D341Med (cell line): Measurements from ENCODE around the gene TCF12.

Experiments used
- DNase-seq: peaks from one replicate; pipeline ENCODE4 v3.0.0; 2012; ENCODE audit warnings: low spot score

TCF12 gene

DNA sequence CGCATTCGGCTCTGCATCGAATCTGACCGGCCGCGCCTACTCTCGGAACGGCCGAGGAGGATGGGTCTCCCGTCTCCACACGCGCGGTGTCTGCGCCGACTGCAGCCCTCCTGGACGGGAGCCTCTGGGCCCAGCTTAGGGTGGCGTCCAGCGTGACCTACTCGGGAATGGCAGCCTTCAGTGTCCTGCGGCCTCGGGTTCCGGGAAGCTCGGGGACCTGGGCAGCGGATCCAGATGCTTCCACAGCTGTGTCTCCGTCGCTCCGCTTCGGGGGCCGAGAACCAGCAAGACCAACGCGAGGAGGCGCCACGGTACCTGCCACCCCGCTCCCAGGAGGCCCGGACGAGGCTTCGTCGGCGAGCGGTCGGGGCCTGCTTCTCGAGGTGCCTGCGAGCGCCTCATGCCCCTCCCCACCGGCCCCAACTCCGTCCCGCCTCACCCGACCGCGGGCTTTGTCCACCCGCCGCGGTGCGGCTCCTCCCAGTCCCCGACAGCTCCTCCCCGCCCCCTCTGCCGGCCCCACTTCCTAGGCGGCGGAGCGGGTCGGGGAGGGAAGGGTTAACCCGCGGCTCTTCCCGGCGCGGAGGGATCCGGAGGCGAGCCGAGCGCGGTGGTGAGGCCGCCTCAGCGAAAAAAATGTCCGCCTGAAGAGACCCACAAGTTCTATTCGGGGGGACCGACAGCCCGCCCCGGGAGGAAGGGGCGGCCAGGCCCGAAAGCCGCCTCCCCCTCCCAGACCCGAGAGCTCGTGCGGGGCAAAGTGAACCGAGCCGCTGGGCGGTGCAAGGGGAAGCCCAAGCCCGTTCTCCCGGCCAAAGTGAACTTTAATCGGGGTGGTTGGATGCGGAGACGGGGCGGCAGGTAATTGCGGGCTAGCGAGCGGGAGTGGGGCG lies at the start of gene TCF12:
Gene TCF12 (plus strand): TSS at position 599 of the 893 bp plus-strand sequence. CDS start 1,270 bp downstream, outside the sequence.
- peak; percentile 93 for DNase-seq

DNA sequence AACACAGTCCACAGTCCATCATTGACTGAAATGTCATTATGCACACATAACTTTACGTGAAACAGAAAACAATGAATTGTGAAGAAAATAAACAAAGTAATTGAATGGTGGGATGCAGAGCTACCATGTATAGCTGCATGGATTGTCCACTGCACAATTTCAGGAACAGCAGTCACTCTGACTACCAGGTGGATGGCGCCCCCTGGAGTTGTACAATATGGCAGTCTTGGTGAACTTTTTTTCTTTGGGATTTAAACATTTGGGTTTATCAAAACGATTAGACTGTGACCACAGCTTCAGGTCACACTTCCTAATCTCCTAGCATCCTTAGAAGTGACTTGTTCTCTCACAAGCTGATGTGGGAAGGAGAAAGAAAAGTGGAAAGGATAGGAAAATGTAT lies 48.9 kb upstream of the TCF12 start:
- DNase-seq = peak; percentile 44

DNA sequence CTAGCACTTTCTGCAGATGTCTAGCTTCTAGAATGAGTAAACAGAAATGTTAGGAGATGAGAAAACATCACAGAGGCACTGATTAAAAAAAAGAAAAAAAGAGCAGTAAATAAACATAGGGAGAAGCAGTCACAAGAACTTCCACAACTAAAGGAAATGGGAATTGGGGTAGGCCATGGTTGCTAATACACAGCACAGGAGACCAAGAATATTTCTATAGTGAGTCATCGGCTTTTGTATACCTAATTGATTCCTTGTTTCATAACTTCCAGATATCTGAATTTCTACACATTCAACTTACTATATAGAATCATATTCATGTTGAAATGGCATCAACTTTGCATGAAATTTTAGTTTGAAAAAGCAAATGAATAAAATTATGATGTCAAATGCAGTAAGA lies 47.3 kb upstream of the TCF12 start:
- DNase-seq = no peak

DNA sequence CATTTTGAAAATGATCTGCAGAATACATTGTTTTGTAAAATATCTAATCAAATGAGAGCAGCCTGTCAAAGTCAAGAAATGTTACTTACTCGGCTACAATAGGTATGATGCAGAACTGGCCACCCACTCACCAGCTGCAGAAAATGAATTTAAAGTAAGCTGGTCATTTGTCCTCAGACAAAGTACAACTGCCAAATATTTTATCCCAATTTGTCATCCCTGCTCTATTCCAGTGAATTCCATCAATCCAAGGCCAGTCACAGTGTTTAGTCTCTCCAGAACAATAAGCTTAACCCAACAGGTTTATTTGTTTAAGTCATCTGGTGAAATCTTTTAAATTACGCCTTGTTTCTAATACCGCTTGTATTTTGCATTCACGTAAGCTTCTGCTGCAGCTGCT lies 46.6 kb upstream of the TCF12 start:
- DNase-seq = no peak

DNA sequence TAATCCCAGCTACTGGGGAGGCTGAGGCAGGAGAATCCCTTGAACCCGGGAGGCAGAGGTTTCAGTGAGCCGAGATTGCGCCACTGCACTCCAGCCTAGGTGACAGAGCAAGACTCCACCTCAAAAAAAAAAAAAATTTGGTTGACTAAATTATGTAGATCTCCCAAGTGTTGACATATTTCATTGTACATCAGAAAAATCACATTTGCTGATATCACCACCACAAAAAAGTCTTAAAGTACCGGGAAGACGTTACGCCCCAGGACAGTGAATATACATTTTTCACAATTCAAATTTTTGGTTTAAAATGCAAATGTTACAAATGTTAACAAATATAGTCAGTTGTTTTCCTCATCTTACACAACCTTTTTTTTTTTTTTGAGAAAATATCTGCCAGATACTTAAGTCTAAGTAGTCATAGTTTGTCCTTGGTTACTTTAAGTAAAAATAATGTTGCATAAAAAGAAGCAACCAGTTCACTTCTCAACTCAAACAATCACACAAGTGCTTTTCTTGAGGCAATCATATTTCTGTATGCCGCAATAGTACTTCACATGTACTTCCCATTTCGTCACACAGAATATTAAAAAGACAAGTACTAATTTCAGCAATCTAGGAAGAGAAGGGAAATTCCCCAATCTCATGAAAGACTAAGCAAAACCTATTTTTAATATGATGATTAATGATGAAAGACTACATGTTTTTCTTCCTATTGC lies 41.0 kb upstream of the TCF12 start:
- no peak for DNase-seq

DNA sequence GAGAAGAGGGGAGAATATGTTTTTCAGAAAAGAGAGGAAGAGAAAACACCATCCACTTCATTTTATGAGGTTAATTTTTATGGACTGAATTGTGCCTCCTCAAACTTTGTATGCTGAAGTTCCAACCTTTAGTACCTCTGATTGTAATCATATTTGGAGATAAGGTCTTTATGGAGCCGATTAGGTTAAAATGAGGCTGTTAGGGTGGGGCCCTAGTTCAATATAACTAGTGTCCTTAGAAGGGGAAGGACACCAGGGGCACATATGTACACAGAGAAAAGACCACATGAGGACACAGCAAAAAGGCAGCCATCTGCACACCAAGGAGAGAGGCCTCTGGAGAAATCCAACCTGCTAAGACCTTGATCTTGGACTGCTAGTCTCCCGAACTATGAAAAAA lies 38.9 kb upstream of the TCF12 start:
- DNase-seq = no peak

DNA sequence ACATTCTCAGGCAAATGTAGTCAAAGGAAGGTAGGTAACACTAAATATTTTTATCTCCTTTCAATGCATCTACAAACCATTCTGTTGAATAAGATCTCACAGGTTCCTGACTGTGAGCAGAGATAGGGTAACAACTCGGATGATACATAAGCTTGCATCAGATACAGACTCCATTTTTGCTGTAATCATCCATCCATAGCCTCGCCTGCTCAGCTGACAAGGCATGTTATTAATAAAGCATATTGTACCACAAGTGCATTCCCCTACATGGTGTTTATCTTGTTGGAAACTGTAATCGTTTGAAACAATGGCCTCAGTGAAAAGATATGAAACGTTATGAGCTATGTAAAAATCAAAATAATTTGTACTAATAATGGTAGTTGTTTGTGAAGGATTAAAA lies 35.4 kb upstream of the TCF12 start:
- DNase-seq = no peak

DNA sequence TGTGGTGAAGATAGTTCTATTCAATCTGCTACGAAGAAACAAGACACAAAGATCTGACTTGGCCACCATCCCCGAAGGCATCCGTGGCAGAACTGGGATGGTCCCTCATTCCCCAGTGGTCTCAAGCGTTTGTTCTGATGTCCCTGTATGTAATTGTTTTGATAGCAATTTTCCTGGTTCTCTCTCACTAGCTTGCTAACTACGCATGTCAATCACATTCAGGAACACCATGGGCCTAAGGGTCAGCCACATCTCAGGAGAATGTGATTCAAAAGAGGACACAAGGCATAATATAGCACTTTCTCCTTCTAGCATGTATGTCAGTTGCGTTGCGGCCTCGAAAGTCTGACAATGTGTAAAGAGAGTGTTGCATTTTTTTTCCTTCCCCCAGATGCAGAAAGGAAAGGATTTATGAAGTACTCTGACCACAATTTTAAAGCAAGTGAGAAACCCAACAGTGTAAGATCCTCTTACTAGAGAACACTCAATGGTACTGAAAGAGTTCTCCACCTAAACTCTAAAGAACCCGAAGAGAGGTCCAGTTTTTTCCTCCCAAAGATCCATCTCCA lies 32.0 kb upstream of the TCF12 start:
- DNase-seq = no peak

DNA sequence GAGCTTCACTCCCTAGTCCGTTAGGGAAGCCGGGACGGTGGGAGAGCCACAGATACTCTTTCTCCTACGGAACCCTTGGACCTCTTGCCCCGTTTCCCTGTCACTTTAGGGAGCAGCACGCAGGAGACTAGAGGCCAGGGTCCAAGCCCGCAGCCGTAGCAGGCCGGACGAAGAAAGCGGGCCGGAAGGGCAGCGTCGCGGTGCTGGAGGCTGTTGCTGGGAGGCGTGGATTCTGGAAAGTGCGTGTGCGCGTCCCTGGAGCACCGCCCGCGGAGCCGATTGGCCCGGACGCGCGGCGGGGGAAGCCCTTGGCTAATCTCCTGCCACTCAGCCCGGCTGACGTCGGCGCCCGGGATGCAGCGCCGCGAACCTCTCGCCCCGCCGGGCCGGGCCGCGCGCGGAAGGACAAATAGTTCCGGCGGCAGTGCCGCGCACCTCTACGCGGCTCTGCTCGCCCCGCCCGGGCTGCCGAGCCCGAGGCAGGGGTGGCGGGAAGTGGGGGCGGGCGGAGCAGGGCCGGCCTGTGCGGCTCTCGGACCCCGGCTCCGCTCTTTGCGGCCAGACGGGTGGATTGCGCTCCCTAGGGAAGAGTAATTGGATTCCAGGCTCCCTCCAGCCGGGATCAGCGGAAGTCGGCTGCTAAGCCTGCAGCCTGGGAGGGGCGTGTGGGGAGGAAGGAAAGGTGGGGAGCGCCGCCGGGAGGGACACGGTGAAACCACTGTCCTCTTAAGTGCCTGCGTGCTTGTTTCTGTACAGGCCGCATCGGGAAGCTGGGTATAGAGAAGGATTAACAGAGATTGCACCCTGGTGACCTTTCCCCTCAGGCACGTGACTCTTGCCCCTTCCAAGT lies 31.3 kb upstream of the TCF12 start:
- peak; percentile 99 for DNase-seq

DNA sequence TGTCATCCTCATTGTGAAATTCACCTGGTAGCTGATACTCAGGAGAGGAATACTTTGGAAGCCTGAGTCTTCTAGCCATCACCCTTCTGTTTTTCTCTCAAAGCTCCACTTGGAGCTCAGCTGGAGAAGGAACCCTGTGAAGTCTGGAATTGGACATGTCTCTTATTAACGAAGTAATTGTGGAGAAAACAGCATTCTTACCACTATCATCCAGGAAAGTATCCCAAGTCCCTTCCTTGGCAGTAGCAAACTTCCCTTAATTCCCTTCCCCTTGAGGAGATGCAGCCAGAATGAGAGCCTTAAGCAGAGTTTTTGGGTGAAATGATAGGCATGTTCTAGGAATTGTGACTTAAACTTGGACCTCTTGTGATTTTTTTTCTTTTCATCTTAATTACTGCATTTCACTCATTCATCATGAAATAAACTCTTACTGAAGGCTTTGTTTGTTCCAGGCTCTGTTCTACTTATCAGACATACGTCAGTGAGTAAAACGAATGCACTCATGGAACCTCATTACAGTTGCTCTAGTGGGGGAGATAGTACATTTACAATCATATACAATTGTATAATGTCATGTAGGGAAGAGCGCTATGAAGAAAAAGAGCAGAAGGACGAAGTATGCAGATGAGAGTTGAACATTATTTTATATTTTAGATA lies 30.5 kb upstream of the TCF12 start:
- DNase-seq = no peak

DNA sequence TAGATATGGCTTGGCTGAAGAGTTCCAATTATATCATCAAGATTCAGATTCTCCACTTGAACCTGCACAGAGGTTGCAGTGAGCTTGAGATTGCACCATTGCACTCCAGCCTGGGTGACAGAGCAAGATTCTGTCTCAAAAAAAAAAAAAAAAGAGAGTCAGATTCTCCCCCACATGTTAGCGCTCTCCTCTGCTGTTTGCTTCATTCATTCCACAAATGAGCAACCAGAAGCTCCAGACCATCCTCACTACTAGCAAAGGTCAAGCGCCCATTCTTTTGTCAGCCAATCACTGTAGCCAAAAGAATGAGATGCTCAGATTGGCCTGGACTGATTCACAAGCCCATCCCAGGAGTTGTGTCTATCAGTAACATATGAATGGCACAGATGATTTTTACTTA lies 28.4 kb upstream of the TCF12 start:
- DNase-seq = no peak

DNA sequence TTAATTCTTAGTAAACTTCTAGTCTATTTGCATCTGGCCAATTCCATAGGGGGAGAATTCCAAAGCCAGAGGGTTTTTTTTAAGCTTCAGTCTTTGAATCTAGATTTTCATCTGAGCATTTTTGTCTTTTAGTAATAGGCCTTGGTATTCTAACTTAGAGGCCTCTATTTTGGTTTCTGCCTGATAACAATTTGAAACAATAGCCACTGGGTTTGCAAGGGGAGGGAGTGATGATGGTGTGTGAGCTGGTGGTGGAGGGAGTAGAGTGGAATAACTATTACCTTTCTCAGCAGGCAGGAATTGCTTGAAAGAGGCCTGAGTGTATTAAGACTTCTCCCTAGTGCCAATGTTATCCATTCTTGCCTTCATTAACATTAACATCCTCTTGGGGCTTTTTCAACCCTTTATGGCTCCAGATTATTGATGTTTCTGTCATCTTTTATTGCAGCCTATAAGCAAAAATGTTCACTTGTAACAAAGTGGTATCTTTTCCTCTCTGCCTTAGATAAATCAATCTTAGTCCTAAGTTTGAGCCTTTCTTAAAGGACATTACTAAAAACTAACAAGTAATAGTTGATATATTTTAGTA lies 26.5 kb upstream of the TCF12 start:
- DNase-seq = no peak

DNA sequence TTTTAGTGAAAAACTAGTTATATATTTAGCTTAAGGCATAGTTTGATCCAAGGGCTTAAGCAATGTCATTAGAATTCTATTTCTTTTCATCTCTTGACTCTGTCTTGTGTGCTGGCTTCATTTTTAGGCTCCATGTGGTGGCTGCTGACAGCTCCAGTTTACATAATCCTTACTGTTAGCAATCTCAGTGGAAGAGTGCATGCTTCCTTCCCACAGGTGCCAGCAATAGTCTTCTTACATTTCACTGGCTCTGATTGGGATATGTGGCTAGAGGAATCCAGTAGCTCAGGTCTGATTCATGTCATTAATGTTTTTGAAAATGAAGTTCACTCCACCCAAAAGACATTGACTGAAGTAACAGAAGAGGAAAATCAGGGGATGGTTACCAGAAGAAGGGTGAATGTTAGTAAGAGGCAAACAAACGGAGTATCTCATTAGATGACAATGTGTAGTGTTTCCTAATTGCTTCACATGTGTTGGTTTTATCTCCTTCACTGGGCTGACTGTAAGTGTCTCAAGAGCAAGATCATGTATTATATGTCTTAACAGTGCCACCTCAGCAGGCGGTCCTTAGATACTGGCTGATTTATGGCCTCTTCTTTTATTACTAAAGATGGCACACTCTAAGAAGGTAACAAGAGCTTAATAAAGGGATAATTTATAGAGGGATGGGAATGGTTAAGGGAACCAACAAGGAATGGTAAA lies 25.6 kb upstream of the TCF12 start:
- DNase-seq = no peak

DNA sequence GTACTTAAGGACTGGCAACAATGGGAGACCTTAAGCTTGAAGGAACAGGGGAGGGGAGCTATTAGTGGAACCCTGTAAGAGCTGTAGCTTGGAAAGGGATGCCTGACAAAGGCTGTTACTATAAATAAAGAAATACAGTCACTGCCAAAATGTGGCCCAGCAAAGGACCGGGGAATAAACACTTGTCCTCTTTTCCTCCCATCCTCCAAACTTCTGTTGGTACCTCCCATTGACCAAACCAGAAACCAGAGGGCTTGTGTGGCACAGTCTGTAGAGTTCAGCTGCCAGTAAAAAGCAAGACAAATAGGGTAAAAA lies 25.1 kb upstream of the TCF12 start:
- DNase-seq = no peak

DNA sequence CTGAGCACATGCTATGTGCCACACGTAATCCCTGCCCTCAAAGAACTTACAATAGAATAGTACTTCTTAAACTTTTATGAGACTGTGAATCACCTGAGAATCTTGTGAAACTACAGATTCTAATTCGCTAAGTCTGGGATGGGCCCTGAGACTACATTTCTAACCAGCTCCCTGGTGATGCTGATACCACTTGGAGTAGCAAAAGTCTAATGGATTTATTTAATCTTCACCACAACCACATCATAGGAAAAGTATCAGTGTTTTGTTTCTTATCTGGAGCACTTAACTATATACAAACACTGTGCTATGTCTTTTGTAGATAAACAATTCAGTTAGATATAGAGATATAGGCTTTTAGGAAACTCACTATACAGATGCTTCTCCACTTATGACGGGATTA lies 23.8 kb upstream of the TCF12 start:
- no peak for DNase-seq

DNA sequence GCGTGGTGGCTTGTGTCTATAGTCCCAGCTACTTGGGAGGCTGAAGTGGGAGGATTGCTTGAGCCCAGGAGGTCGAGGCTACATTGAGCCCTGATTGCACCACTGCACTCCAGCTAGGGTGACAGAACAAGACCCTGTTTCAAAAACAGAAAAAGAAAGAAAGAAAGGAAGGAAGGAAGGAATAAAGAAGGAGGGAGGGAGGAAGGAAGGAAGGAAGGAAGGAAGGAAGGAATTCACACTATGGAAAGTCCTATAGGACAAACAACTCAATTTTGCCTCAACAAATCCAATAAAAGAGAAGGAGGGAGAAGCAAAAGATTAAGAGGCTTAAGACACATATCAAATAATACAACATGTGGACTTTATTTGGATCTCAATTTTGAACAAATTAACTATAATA lies 16.5 kb upstream of the TCF12 start:
- no peak for DNase-seq

DNA sequence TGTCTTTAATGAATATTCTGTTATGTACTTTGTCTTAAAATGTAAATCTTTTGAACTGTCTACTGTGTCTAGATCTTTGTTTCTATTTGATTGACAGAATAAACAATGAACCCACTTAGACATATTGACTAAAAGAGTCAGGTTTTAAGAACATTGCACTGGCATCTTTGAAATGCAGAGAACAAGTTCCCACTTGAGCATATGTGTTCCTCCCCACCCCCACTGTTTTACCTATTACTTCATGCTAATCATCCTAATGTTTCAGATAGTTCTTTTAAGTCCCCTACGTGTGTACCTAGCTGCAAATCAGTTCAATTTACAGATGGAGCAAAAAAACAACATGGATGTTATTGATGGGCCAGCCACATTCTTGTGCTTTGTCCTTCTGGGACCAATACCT lies 11.7 kb upstream of the TCF12 start:
- DNase-seq = no peak

DNA sequence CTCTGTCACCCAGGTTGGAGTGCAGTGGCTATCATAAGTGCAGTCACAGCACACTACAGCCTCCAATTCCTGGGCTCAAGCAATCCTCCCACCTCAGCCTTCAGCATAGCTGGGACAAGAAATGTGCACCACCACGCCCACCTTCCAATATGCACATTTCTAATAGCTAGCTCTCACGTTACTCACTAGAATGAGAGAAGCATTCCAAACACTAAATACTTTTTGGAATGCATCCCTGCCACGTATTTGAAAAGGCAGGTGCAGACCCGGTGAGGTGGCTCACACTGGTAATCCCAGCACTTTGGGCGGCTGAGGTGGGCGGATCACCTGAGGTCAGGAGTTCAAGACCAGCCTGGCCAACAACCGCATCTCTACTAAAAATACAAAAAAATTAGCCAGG lies 7.6 kb upstream of the TCF12 start:
- DNase-seq = no peak

DNA sequence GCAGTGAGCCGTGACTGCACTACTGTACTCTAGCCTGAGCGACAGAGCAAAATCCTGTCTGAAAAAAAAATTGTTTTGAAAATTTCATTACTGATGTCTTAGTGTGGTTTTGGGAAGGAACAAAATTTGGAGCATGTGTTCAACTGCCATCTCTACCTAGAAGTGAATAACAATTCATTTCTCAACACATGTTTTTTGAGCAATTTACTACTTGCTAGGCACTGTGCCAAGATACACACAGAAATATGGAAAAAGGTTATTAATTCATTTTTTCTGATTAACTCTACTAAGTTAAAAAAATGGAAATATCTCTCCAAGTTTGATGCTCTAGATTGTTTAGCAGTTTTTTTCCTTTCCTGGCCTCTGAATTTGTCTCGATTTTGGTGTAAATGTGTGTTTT lies 5.2 kb upstream of the TCF12 start:
- no peak for DNase-seq

DNA sequence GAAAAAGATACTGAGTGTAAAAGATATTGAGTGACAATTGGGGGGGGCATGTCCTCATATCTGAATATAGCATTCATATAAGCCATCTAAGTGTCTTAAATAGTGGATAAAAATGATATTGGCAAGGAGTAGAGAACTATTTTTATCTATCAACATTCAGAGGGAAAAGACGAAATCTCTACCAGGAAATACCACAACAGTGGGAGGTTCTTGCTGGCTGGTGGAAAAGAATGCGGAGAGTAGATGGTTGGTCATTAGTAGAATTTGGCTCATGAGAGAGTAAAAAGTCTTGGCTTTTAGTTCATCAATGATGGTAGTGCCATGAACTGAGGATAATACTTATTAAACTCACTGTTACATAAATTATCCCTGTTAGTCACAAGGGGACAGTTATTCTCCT lies 4.8 kb upstream of the TCF12 start:
- DNase-seq = no peak

DNA sequence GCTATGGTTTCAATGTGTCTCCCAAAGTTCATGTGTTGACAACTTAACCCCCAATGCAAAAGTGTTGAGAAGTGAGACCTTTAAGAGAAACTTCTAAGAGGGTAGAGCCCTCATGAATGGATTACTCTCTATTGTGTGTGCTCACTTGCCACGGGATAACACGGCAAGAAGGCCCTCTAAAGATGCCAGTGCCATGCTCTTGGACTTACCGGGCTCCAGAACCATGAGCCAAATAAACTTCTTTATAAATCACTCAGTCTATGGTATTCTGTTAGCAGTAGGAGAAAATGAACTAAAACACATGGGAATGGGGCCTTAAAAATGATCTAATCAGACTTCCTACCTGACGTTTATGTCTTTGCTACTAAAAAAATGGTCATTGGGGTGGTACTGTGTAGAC lies 2.6 kb upstream of the TCF12 start:
- DNase-seq = no peak
